GOT3 (cell line): ENCODE measurements around the gene OTOR.

Experiments used
- DNase-seq: peaks from one replicate; lab custom pipeline; 2025; ENCODE audit warnings: mixed read lengths; lab: John Stamatoyannopoulos, UW

OTOR gene, protein sequence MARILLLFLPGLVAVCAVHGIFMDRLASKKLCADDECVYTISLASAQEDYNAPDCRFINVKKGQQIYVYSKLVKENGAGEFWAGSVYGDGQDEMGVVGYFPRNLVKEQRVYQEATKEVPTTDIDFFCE

DNA sequence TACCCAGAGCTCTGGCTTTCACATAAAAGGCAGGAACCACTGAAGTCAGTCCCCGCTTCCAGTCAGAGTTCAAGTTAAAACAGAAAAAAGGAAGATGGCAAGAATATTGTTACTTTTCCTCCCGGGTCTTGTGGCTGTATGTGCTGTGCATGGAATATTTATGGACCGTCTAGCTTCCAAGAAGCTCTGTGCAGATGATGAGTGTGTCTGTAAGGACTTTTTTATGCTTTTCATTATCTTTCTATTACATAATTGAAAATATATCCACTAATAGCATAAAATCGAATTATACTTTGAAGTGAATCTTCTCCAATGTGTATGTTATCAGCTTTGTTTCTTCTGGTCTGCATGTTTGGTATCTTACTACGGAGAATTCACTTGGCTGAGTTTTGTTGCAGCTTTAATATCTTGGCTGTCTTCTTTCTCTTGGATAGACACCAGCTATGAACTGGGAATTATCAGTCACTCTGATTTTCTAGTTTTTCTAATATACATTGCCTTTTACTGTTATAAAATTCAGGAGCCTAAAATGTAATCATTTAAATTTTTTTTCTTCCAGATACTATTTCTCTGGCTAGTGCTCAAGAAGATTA is at the start of gene OTOR:
TSS of gene OTOR (plus strand) at position 51 of the 593 bp plus-strand sequence. CDS start at position 95, 44 bp downstream.
- no peak for DNase-seq

DNA sequence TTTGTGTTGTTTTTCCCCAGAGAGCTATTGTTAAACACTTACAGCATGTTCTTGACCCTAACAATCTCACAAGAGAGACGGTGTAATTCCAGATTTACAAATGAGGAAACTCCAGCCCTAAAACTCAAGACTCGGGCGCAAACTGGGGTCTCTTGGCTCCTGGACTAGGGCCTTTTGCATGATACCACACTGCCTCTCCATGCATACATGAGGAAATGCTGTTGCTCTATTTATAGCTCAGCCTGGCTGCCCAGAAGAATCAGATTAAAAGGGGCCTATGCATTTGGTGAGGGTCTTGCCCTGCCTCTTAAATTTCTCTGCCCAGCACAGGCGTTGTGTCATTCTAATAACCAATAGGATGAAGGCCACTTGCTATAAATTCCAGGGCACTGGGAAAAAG is 48.9 kb upstream of the OTOR start:
- DNase-seq = no peak

DNA sequence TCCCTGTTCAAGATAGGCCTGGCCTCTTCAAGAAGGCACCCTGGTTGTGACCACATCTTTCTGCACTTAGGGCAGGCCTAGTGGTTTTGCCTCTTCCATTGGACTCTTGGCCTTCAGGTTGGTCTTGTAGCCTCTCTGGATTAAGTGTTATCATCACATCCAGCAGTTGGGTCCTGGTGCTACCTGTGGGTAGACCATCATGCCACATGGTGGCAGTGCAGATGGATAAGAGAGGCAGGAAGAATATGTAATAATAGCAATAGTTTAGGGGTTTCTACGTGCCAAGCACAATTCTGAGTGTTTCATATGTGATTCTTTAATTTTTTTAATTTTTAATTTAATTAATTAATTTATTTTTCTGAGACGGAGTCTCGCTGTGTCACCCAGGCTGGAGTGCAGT is 46.9 kb upstream of the OTOR start:
- DNase-seq = no peak

DNA sequence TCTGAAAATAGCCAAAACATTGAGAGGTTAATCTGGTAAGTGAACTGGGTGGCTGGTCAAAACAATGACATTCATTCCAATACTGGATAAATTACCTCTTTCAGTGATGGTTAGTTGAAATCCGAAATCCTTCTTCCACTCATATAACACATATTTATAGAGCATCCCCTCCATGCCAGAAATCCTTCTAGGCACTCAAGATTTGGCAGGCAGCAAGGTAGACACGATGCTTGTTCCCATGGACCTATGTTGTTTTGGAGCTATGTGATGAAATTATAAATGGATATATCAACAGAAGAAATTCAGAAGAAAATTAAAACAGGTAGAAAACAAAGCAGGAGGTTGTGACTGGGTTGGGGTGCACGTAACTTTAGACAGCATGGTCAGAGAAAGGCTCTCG is 44.6 kb upstream of the OTOR start:
- no peak for DNase-seq

DNA sequence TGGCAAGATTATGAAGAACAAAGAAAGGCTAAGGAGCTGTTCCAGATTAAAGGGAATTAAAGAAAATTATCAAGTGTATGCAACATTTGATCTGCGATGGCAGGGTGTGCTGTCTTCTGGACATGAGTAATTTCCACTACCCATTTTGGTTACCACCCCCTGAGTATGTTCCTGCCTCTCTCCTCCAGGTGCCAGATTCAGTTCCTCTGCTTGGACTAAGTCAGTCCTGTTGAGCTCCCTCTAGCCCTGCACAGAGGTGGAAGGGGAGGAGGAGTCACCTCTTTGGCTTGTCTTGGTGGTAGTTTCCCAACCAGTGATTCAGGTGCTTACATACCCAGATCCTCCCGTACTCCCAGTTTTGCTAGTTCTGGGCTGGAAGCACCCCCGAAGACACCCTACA is 40.5 kb upstream of the OTOR start:
- no peak for DNase-seq

DNA sequence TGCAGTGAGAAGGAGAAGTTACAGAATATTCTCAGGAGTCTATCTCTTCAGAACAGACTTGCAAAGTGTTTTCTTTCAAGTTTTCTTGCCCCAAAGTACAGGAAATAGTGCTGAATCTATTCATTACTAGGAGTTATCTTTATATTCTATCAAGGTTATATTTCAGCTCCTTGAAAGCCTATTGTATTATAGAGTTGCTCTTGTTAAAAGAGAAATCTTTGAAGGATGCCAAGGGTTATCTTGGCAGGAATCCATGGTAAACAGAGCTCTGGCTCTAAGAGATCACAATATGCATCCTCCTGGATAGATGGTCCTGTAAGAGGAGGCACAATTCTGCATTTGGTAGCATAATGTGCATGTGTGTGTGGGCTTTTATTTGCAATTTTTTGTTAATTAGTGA is 39.6 kb upstream of the OTOR start:
- no peak for DNase-seq

GRCh38 chr20:16709017-16709416 is 39.1 kb upstream of the OTOR start:
- no peak for DNase-seq

GRCh38 chr20:16710781-16711180 is 37.4 kb upstream of the OTOR start:
- DNase-seq = no peak

GRCh38 chr20:16711661-16712258 is 36.4 kb upstream of the OTOR start:
- no peak for DNase-seq

GRCh38 chr20:16712511-16712947 is 35.6 kb upstream of the OTOR start:
- no peak for DNase-seq

DNA sequence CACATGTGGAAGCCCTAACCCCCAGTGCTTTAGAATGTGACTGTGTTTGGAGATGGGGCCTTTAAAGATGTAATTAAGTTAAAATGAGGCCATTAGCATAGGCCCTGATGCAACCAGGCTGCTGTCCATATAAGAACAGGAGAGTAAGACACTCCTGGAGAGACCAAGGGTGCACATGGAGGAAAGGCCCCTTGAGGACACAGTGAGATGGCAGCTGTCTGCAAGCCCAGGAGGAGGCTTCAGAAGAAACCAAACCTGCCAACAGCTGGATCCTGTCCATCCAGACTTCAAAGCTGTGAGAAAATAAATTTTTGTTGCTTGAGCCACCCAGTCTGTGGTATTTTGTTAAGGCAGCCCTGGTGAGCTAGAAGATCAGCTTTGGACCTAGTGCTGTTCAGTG is 35.1 kb upstream of the OTOR start:
- no peak for DNase-seq

GRCh38 chr20:16714242-16714641 is 33.9 kb upstream of the OTOR start:
- DNase-seq = no peak

GRCh38 chr20:16714751-16715150 is 33.4 kb upstream of the OTOR start:
- DNase-seq = no peak

DNA sequence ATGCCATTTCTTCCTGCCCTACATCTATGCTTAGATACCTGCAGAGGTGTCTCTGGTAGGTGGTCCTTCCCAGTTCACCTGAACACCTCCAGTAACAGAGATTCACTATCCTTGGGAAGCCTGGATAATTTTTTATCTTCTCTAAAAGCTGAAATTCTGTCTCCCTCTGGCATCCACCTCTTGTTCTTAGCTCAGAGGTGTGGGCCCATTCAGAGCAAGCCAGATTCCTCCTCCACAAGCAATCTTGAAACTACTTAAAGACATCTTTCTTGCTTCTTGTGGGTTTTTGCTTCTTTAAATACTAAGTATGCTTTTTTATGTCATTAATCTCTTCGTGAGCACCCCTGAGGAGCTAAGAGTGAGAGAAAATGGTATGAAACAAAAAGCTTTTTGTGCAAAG is 28.7 kb upstream of the OTOR start:
- DNase-seq = no peak

GRCh38 chr20:16729080-16729479 is 19.1 kb upstream of the OTOR start:
- DNase-seq = no peak

DNA sequence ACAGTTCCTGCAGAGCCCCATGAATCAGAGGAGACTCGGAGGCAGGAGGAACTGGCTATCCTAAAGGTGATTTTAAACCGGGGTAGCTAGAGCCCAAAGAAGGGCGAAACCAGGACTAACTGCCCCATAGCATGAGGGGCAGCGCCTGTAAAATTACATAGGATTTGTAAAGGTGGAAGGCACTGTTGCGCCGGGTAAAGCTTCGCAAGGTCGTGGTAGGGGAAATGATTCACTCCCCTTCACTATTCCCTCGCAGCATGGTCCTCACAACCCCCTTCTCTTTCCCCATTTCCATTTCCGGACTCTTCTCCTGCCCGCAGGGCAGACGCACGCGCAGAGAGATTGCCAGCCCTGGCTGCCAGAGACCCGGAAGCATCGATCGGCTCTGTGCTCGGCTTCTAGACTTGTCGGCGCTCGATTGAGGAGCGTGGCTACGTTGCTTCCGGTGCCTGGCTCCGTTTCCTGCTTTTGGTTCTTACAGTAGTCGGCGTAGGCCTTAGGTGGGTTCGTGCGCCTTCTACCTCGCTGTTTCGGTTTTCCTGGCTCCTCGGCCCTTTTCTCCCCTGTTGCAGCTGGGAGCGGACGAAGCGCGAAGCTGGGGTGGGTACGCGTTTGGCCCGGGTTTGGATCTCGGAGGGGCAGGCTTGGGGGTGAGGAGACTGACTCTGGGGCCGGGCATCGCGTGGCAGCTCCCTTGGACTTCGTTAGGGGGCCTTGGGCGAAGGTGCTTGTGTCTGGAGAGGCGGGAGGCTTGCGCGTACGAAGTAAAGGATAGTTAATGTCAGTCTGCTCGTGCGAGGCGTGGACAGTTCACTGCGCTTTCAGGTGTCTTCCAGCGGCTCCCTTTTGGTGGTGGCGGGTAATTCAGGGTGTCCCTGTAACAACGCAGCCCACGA is 18.3 kb upstream of the OTOR start, which contains the start of gene SNRPB2:
TSS of gene SNRPB2 (plus strand) at position 462 of the 896 bp plus-strand sequence. CDS start 1,677 bp downstream, outside the sequence.
- peak; percentile 80 for DNase-seq

DNA sequence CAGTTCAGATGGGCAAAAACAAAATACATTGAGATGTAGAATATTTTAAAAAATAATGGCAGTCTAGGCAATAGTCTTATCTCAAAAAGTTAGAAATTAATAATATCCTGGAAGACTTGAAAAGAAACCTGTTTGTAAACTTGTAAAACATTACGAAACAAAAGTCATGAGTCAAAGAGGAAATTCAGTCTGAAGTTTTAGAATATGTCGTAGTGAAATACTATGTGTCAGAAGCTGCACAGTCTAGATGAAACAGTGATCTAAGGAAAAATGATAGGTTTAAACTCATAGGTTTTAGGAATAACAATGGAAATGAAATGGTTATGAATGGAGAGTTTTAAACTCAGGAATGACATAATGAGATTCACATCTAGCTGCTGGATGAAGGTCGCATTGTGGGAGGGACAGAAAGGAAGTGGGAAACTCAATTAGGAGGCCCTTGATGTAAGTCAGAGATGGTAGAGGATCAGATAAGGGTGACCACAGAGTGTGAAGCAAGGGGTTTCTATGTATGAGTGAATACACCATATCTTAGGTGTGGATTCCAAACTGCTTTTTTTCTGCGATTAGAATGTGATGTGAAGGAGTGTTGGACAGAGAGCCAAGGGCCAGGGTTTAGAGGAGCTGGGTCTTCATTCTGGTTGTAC is 15.5 kb upstream of the OTOR start:
- no peak for DNase-seq

GRCh38 chr20:16740365-16741072 is 7.6 kb upstream of the OTOR start:
- no peak for DNase-seq

DNA sequence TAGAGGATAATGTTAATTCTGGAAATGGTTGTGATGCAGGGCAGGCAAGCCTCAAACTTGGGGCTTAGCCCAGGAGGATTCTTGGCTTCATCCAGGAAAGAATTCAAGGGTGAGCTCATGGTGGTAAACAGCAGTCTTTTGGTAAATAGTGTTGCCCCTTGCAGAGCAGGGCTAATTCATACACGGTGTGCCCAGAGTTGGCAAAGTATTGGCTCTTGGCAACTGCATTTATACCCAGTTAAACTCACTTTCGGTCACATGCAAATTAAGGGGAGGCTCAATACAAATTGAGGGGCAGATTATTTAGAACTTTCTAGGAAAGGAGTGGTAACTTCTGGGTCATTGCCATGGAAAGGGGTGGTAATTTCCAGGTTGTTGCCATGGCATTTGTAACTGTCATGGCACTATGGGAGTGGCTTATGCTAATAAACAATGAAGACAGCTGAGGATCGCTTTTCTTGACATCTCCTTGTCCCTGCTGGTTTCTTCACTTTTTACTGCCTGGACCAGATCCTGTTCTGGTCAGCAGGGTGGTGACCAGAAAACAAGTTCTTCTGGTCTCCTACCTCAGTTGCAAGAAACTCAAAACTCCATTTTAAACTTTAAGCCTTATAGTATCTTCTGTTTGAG is 3.9 kb upstream of the OTOR start:
- DNase-seq = no peak

- no peak for DNase-seq
These were observed 3.0 kb upstream of the OTOR start for GRCh38 chr20:16745204-16745603.

- no peak for DNase-seq
These were observed 807 bp upstream of the OTOR start for GRCh38 chr20:16747291-16747811.
